ENCODE data around the gene SEMA3E. TPM values are rescaled to one million over a fixed set of nuclear protein-coding genes. Genes with fewer than 3 reads are reported as not detected.
A peak's percentile ranks its signal among the peaks of the same experiment; 100 is the strongest.

The SEMA3E gene
- total RNA-seq, 1 donor from 2014 or later, result 1.3 TPM

- DNase-seq (ENCODE audit: low spot score in 2 of 2, unreplicated experiment in 2 of 2), result peak in 1 of 2 experiments; percentile 51
Observed at GRCh38 chr7:83655951-83656556, 7.1 kb upstream of the SEMA3E start.

GRCh38 chr7:83652481-83652880, 3.5 kb upstream of the SEMA3E start:
- Mint-ChIP-seq H3K36me3 (no peaks in the 10 kb centered on the region), H3K27ac (no peak overlapping the region), H3K4me3 (no peak overlapping the region), H3K4me1 (peaks cover 14% of the 10 kb centered on the region), H3K9me3 (peaks cover 4% of the 10 kb centered on the region), H3K27me3 (ENCODE audit: low read depth) (no peaks in the 10 kb centered on the region)
- DNase-seq (ENCODE audit: low spot score in 2 of 2, unreplicated experiment in 2 of 2), result no peak
- no peak for TF ChIP-seq CTCF (IDR thresholded peaks at IDR 0.05; ENCODE audit: unreplicated experiment)

More at GRCh38 chr7:83655951-83656556, 7.1 kb upstream of the SEMA3E start:
- no peak overlapping the region for H3K27ac Mint-ChIP-seq
- H3K36me3 Mint-ChIP-seq, result no peaks in the 10 kb centered on the region
- no peak overlapping the region for H3K4me3 Mint-ChIP-seq
- peaks cover 4% of the 10 kb centered on the region for H3K9me3 Mint-ChIP-seq
- no peaks in the 10 kb centered on the region for H3K27me3 Mint-ChIP-seq (ENCODE audit: low read depth)
- H3K4me1 Mint-ChIP-seq, result no peaks in the 10 kb centered on the region
- peak; percentile 84 for TF ChIP-seq CTCF (IDR thresholded peaks at IDR 0.05; ENCODE audit: unreplicated experiment)

- no peaks in the 10 kb centered on the region for H3K36me3 Mint-ChIP-seq
Observed at GRCh38 chr7:83649701-83650100, 762 bp upstream of the SEMA3E start.

GRCh38 chr7:83646027-83646426, 2.9 kb downstream of the SEMA3E start:
- Mint-ChIP-seq H3K9me3 (no peaks in the 10 kb centered on the region), H3K27ac (no peak overlapping the region), H3K36me3 (no peaks in the 10 kb centered on the region), H3K27me3 (ENCODE audit: low read depth) (no peaks in the 10 kb centered on the region), H3K4me1 (peaks cover 14% of the 10 kb centered on the region), H3K4me3 (no peak overlapping the region)
- TF ChIP-seq CTCF (IDR thresholded peaks at IDR 0.05; ENCODE audit: unreplicated experiment), result no peak
- DNase-seq (ENCODE audit: low spot score in 2 of 2, unreplicated experiment in 2 of 2), result no peak

More at GRCh38 chr7:83649701-83650100, 762 bp upstream of the SEMA3E start:
- Mint-ChIP-seq H3K4me1 (peaks cover 14% of the 10 kb centered on the region), H3K4me3 (no peak overlapping the region), H3K9me3 (peaks cover 4% of the 10 kb centered on the region), H3K27ac (no peak overlapping the region), H3K27me3 (ENCODE audit: low read depth) (no peaks in the 10 kb centered on the region)
- TF ChIP-seq CTCF (IDR thresholded peaks at IDR 0.05; ENCODE audit: unreplicated experiment), result no peak
- DNase-seq (ENCODE audit: low spot score in 2 of 2, unreplicated experiment in 2 of 2), result no peak

GRCh38 chr7:83643739-83644138, 5.2 kb downstream of the SEMA3E start:
- Mint-ChIP-seq H3K9me3 (no peaks in the 10 kb centered on the region), H3K4me3 (no peak overlapping the region), H3K4me1 (peaks cover 10% of the 10 kb centered on the region), H3K36me3 (no peaks in the 10 kb centered on the region), H3K27ac (no peak overlapping the region), H3K27me3 (ENCODE audit: low read depth) (no peaks in the 10 kb centered on the region)
- no peak for DNase-seq (ENCODE audit: low spot score in 2 of 2, unreplicated experiment in 2 of 2)
- no peak for TF ChIP-seq CTCF (IDR thresholded peaks at IDR 0.05; ENCODE audit: unreplicated experiment)
